Caco-2 (cell line): ENCODE data around the gene C16orf96. TPM values are rescaled to one million over a fixed set of nuclear protein-coding genes. Genes with fewer than 3 reads are reported as not detected.

ENCODE experiments used
- BruUV-seq: library from RNA; stranded (reverse); fragments of 400-500 nt; replicated peaks from 2 replicates; lab custom pipeline; 2021; lab: Mats Ljungman, UMichigan
- CTCF ChIA-PET: fragments of 300-600 bp; sonication (Branson Sonifier 250); formaldehyde crosslinking; loops from one replicate; lab custom pipeline; 2022; ENCODE audit warnings: antibody characterized with exemption; lab: Charles Lee
- POLR2A ChIA-PET: fragments of 300-600 bp; sonication (Branson Sonifier 250); formaldehyde crosslinking; loops from one replicate; lab custom pipeline; 2022; ENCODE audit warnings: antibody characterized with exemption; lab: Charles Lee
- DNase-seq, 2 experiments: peaks; one replicate each; pipeline versions ENCODE4 v3.0.0 to v3.0.0-alpha.2; 2020 to 2022
- H3K27me3 ChIP-seq: replicated peaks from 2 replicates; pipeline ENCODE4 v1.6.0; 2011; ENCODE audit warnings: low read length; ENCODE audit not compliant: control insufficient read depth, insufficient read depth
- H3K36me3 ChIP-seq: 2 replicates; pipeline ENCODE4 v1.5.1; 2011; ENCODE audit warnings: low read length; ENCODE audit not compliant: control insufficient read depth, insufficient read depth
- H3K4me1 ChIP-seq: fragments of 250-450 bp; sonication (Bioruptor Pico); 2 replicates; pipeline ENCODE4 v1.5.1; 2020; ENCODE audit warnings: mild to moderate bottlenecking
- H3K4me3 ChIP-seq: 2 replicates; pipeline ENCODE4 v1.5.1; 2011; ENCODE audit warnings: low read depth, mild to moderate bottlenecking, control low read depth, low read length
- H3K9me3 ChIP-seq: fragments of 250-450 bp; sonication (Bioruptor Pico); 2 replicates; pipeline ENCODE4 v1.5.1; 2020; ENCODE audit warnings: mild to moderate bottlenecking, moderate library complexity
- H3K27ac Mint-ChIP-seq: one replicate; pipeline ENCODE4 v1.8.0; 2022; ENCODE audit warnings: mixed read lengths; ENCODE audit not compliant: unreplicated experiment
- H3K27me3 Mint-ChIP-seq: one replicate; pipeline ENCODE4 v1.8.0; 2022; ENCODE audit warnings: mixed read lengths; ENCODE audit not compliant: insufficient read depth, unreplicated experiment
- H3K36me3 Mint-ChIP-seq: one replicate; pipeline ENCODE4 v1.8.0; 2022; ENCODE audit warnings: mild to moderate bottlenecking, mixed read lengths; ENCODE audit not compliant: insufficient read depth, unreplicated experiment
- H3K4me1 Mint-ChIP-seq: one replicate; pipeline ENCODE4 v1.8.0; 2022; ENCODE audit warnings: low read depth, mixed read lengths; ENCODE audit not compliant: unreplicated experiment
- H3K4me3 Mint-ChIP-seq: one replicate; pipeline ENCODE4 v1.8.0; 2022; ENCODE audit warnings: mild to moderate bottlenecking, moderate library complexity, mixed read lengths; ENCODE audit not compliant: unreplicated experiment
- H3K9me3 Mint-ChIP-seq: one replicate; pipeline ENCODE4 v1.8.0; 2022; ENCODE audit warnings: mixed read lengths; ENCODE audit not compliant: unreplicated experiment
- CTCF ChIP-seq, 2 experiments: fragments of 200-600 bp in 1 of 2; IDR thresholded peaks; 1 replicate in 1 of 2; 2 replicates in 1 of 2; pipeline versions ENCODE4 v1.5.1 to v1.8.0; 2011 to 2022; ENCODE audit warnings: antibody characterized with exemption in 1 of 2, control low read depth in 1 of 2, inconsistent platforms in 1 of 2, low read depth in 1 of 2, low read length in 1 of 2, mild to moderate bottlenecking in 1 of 2, moderate library complexity in 1 of 2; ENCODE audit not compliant: insufficient read depth in 1 of 2, severe bottlenecking in 1 of 2, unreplicated experiment in 1 of 2
- intact Hi-C: fragments of 100-400 bp; cut with micrococcal nuclease; formaldehyde crosslinking; loops from one replicate; pipeline ENCODE4 v1.10.0; 2022; ENCODE audit not compliant: unreplicated experiment
- total RNA-seq: library from RNA; stranded (reverse); gene quantifications from 2 replicates; pipeline ENCODE4 v1.2.3, GENCODE V29; 2022

C16orf96 gene
- total RNA-seq, 1 experiment from 2014 or later, result 0.11 TPM

- Mint-ChIP-seq H3K36me3 (peaks cover 5% of the 10 kb centered on the region), H3K4me3 (no peak overlapping the region), H3K9me3 (no peaks in the 10 kb centered on the region), H3K27ac (no peak overlapping the region), H3K27me3 (no peaks in the 10 kb centered on the region), H3K4me1 (no peaks in the 10 kb centered on the region)
- no peak for TF ChIP-seq CTCF (IDR thresholded peaks at IDR 0.05; ENCODE audit: insufficient read depth in 1 of 2, low read depth in 1 of 2, low read length in 1 of 2, severe bottlenecking in 1 of 2, unreplicated experiment in 1 of 2)
- H3K9me3 ChIP-seq, result no peaks in the 10 kb centered on the region
- BruUV-seq, result no TSS peak
- H3K4me3 ChIP-seq, result no peak overlapping the region
- ChIA-PET POLR2A (no interaction called here), CTCF (no interaction called here)
- H3K4me1 ChIP-seq, result no peaks in the 10 kb centered on the region
- intact Hi-C loops, result no loop called here
- no peaks in the 10 kb centered on the region for H3K36me3 ChIP-seq
- DNase-seq, result no peak
- no peaks in the 10 kb centered on the region for H3K27me3 ChIP-seq
Measured at GRCh38 chr16:4591706-4592470, 35.7 kb downstream of the C16orf96 start.

GRCh38 chr16:4593086-4593485, 36.9 kb downstream of the C16orf96 start:
- Mint-ChIP-seq H3K4me1 (no peaks in the 10 kb centered on the region), H3K4me3 (no peak overlapping the region), H3K27ac (no peak overlapping the region), H3K9me3 (no peaks in the 10 kb centered on the region), H3K27me3 (peaks cover under 1% of the 10 kb centered on the region), H3K36me3 (peaks cover 5% of the 10 kb centered on the region)
- no peaks in the 10 kb centered on the region for H3K4me1 ChIP-seq
- H3K27me3 ChIP-seq, result no peaks in the 10 kb centered on the region
- ChIA-PET POLR2A (no interaction called here), CTCF (no interaction called here)
- DNase-seq, result no peak
- BruUV-seq, result no TSS peak
- no peaks in the 10 kb centered on the region for H3K9me3 ChIP-seq
- intact Hi-C loops, result no loop called here
- no peaks in the 10 kb centered on the region for H3K36me3 ChIP-seq
- TF ChIP-seq CTCF (IDR thresholded peaks at IDR 0.05; ENCODE audit: insufficient read depth in 1 of 2, low read depth in 1 of 2, low read length in 1 of 2, severe bottlenecking in 1 of 2, unreplicated experiment in 1 of 2), result no peak
- no peak overlapping the region for H3K4me3 ChIP-seq

GRCh38 chr16:4594433-4595410, 38.6 kb downstream of the C16orf96 start:
- no peak overlapping the region for H3K27ac Mint-ChIP-seq

More at GRCh38 chr16:4594433-4595410, 38.6 kb downstream of the C16orf96 start:
- Histone ChIP-seq H3K36me3 (no peaks in the 10 kb centered on the region), H3K4me3 (no peak overlapping the region), H3K27me3 (no peaks in the 10 kb centered on the region), H3K4me1 (no peaks in the 10 kb centered on the region), H3K9me3 (no peaks in the 10 kb centered on the region)
- Mint-ChIP-seq H3K9me3 (no peaks in the 10 kb centered on the region), H3K4me1 (no peaks in the 10 kb centered on the region), H3K36me3 (peaks cover 5% of the 10 kb centered on the region), H3K27me3 (peaks cover 3% of the 10 kb centered on the region), H3K4me3 (no peak overlapping the region)
- ChIA-PET POLR2A (interaction anchor here (0.5 kb wide), 1 partner anchor 9 kb away, joined by 6 read pairs; no protein-coding TSS in a partner anchor), CTCF (no interaction called here)
- BruUV-seq, result no TSS peak
- intact Hi-C loops, result no loop called here
- no peak for DNase-seq
- no peak for TF ChIP-seq CTCF (IDR thresholded peaks at IDR 0.05; ENCODE audit: insufficient read depth in 1 of 2, low read depth in 1 of 2, low read length in 1 of 2, severe bottlenecking in 1 of 2, unreplicated experiment in 1 of 2)
